H1 (cell line): ENCODE results near the gene ZNF202. TPM values are rescaled to one million over a fixed set of nuclear protein-coding genes. Genes with fewer than 3 reads are reported as not detected.

Source experiments
- CTCF ChIA-PET: fragments of 300-600 bp; sonication (Branson Sonifier 250); formaldehyde crosslinking; loops from one replicate; lab custom pipeline; 2021; ENCODE audit not compliant: partially characterized antibody; lab: Charles Lee
- POLR2A ChIA-PET: fragments of 300-600 bp; sonication (Branson Sonifier 250); formaldehyde crosslinking; loops from one replicate; lab custom pipeline; 2021; ENCODE audit warnings: inconsistent platforms; ENCODE audit not compliant: partially characterized antibody; lab: Charles Lee
- DNase-seq, 2 experiments: peaks; one replicate each; pipeline versions ENCODE4 v3.0.0 to v3.0.0-alpha.2; 2010 to 2022; ENCODE audit warnings: low spot score in 2 of 2, low read depth in 1 of 2, mixed read lengths in 1 of 2
- FAIRE-seq: peaks from 2 replicates; lab custom pipeline; 2011; peaks lifted over from hg19 to GRCh38; lab: Jason Lieb, UNC
- H2AFZ ChIP-seq: 2 replicates; pipeline ENCODE4 v1.8.1; 2012; ENCODE audit warnings: low read length, inconsistent platforms
- H2AK5ac ChIP-seq: 2 replicates; pipeline ENCODE4 v1.6.1; 2013; ENCODE audit warnings: low read depth, low read length
- H2BK120ac ChIP-seq: replicated peaks from 2 replicates; pipeline ENCODE3; 2013; ENCODE audit warnings: low read depth, low read length, inconsistent platforms
- H2BK12ac ChIP-seq: 2 replicates; pipeline ENCODE4 v1.6.1; 2013; ENCODE audit warnings: low read depth, low read length
- H2BK15ac ChIP-seq: 2 replicates; pipeline ENCODE4 v1.6.1; 2013; ENCODE audit warnings: low read length
- H2BK20ac ChIP-seq: 2 replicates; pipeline ENCODE4 v1.6.1; 2013; ENCODE audit warnings: low read length
- H2BK5ac ChIP-seq: 2 replicates; pipeline ENCODE4 v1.6.1; 2013; ENCODE audit warnings: low read depth, low read length
- H3K14ac ChIP-seq: 2 replicates; pipeline ENCODE4 v1.6.1; 2013; ENCODE audit warnings: inconsistent platforms; ENCODE audit not compliant: insufficient read length
- H3K18ac ChIP-seq: 2 replicates; pipeline ENCODE4 v1.6.1; 2013; ENCODE audit warnings: low read length; ENCODE audit errors: extremely low read depth
- H3K23ac ChIP-seq: 2 replicates; pipeline ENCODE4 v1.6.1; 2013; ENCODE audit warnings: inconsistent platforms; ENCODE audit not compliant: insufficient read length
- H3K23me2 ChIP-seq: 2 replicates; pipeline ENCODE4 v1.6.1; 2013; ENCODE audit warnings: low read depth, low read length
- H3K27ac ChIP-seq: 2 replicates; pipeline ENCODE4 v1.6.1; 2011; ENCODE audit warnings: low read depth, low read length, inconsistent platforms
- H3K27me3 ChIP-seq, 4 experiments: replicated peaks in 1 of 4; 1 replicate in 1 of 4; 2 replicates in 3 of 4; pipeline versions ENCODE4 v1.6.1 to v1.8.1; 2011 to 2013; ENCODE audit warnings: low read length in 3 of 4, mild to moderate bottlenecking in 3 of 4, inconsistent platforms in 2 of 4, mixed read lengths in 2 of 4, moderate library complexity in 1 of 4; ENCODE audit not compliant: control insufficient read depth in 3 of 4, insufficient read depth in 3 of 4; ENCODE audit errors: extremely low read depth in 1 of 4
- H3K36me3 ChIP-seq, 4 experiments: 2 replicates each; pipeline versions ENCODE4 v1.6.1 to v1.8.1; 2011 to 2013; ENCODE audit warnings: mild to moderate bottlenecking in 4 of 4, low read length in 3 of 4, moderate library complexity in 2 of 4, control low read depth in 1 of 4, inconsistent platforms in 1 of 4; ENCODE audit not compliant: insufficient read depth in 4 of 4, control insufficient read depth in 2 of 4
- H3K4ac ChIP-seq: replicated peaks from 2 replicates; pipeline ENCODE3; 2013; ENCODE audit warnings: low read length, low read depth, mixed read lengths, inconsistent platforms; ENCODE audit not compliant: insufficient read length
- H3K4me1 ChIP-seq, 4 experiments: replicated peaks in 1 of 4; 1 replicate in 1 of 4; 2 replicates in 3 of 4; pipeline versions ENCODE4 v1.6.1 to v1.8.1; 2011 to 2013; ENCODE audit warnings: low read length in 3 of 4, inconsistent platforms in 2 of 4, mixed read lengths in 1 of 4; ENCODE audit not compliant: insufficient read depth in 4 of 4, control insufficient read depth in 3 of 4
- H3K4me2 ChIP-seq, 2 experiments: 2 replicates each; pipeline versions ENCODE4 v1.6.1 to v1.8.1; 2011 to 2013; ENCODE audit warnings: low read depth in 2 of 2, low read length in 2 of 2, control low read depth in 1 of 2, inconsistent platforms in 1 of 2, mild to moderate bottlenecking in 1 of 2; ENCODE audit not compliant: insufficient read depth in 1 of 2
- H3K4me3 ChIP-seq, 4 experiments: fragments of 200-600, 300-600 bp in 1 of 4; sonication (generic), shearing (Covaris generic), sonication (Bioruptor Twin) in 1 of 4; 2 replicates each; pipeline versions ENCODE4 v1.5.1 to v1.8.1; 2011 to 2016; ENCODE audit warnings: low read length in 4 of 4, low read depth in 3 of 4, control low read depth in 2 of 4, inconsistent platforms in 2 of 4, mild to moderate bottlenecking in 2 of 4, mixed read lengths in 1 of 4, moderate library complexity in 1 of 4; ENCODE audit not compliant: insufficient read depth in 2 of 4; ENCODE audit errors: extremely low read depth in 1 of 4
- H3K56ac ChIP-seq: replicated peaks from 2 replicates; pipeline ENCODE3; 2013; ENCODE audit warnings: low read depth, mild to moderate bottlenecking, mixed read lengths, low read length, inconsistent platforms; ENCODE audit not compliant: insufficient read length
- H3K79me1 ChIP-seq: 2 replicates; pipeline ENCODE4 v1.6.1; 2013; ENCODE audit warnings: low read depth, low read length, control low read depth
- H3K79me2 ChIP-seq, 2 experiments: 2 replicates each; pipeline versions ENCODE4 v1.6.1 to v1.8.1; 2012 to 2013; ENCODE audit warnings: low read length in 2 of 2, mild to moderate bottlenecking in 2 of 2, inconsistent platforms in 1 of 2; ENCODE audit not compliant: insufficient read depth in 2 of 2, control insufficient read depth in 1 of 2
- H3K9ac ChIP-seq, 4 experiments: replicated peaks in 1 of 4; 1 replicate in 1 of 4; 2 replicates in 3 of 4; pipeline versions ENCODE4 v1.6.1 to v1.8.1; 2011 to 2013; ENCODE audit warnings: low read depth in 3 of 4, low read length in 3 of 4, control low read depth in 2 of 4, mild to moderate bottlenecking in 2 of 4, moderate library complexity in 2 of 4, inconsistent platforms in 1 of 4; ENCODE audit errors: extremely low read depth in 1 of 4
- H3K9me3 ChIP-seq, 2 experiments: 2 replicates each; pipeline versions ENCODE4 v1.6.1 to v1.8.1; 2012 to 2013; ENCODE audit warnings: mild to moderate bottlenecking in 2 of 2, moderate library complexity in 2 of 2, control low read depth in 1 of 2, inconsistent platforms in 1 of 2, low read depth in 1 of 2, low read length in 1 of 2, mixed read lengths in 1 of 2; ENCODE audit not compliant: insufficient read depth in 2 of 2
- H4K20me1 ChIP-seq, 2 experiments: replicated peaks in 1 of 2; 2 replicates each; pipeline versions ENCODE3 to v1.8.1; 2011 to 2013; ENCODE audit warnings: inconsistent platforms in 2 of 2, low read length in 2 of 2, mild to moderate bottlenecking in 1 of 2; ENCODE audit not compliant: insufficient read depth in 2 of 2, control insufficient read depth in 1 of 2
- H4K5ac ChIP-seq: 2 replicates; pipeline ENCODE4 v1.6.1; 2013; ENCODE audit warnings: low read length, low read depth, mixed read lengths, inconsistent platforms; ENCODE audit not compliant: insufficient read length
- H4K8ac ChIP-seq: 2 replicates; pipeline ENCODE4 v1.8.0; 2013; ENCODE audit warnings: mild to moderate bottlenecking, moderate library complexity, low read length, inconsistent platforms; ENCODE audit not compliant: insufficient read depth; ENCODE audit errors: extremely low read depth
- H4K91ac ChIP-seq: replicated peaks from 2 replicates; pipeline ENCODE3; 2013; ENCODE audit warnings: low read length, mixed read lengths, inconsistent platforms; ENCODE audit not compliant: insufficient read length
- ASH2L ChIP-seq: fragments of 200-600, 300-600 bp; sonication (generic); IDR thresholded peaks from one replicate; pipeline ENCODE4 v1.7.1; 2017; ENCODE audit warnings: low read length
- CBX5 ChIP-seq: fragments of 300-800, 300-1000 bp; sonication (generic); IDR thresholded peaks from 2 replicates; pipeline ENCODE4 v1.7.1; 2016; ENCODE audit warnings: antibody characterized with exemption, low read length, low read depth
- CTBP2 ChIP-seq: IDR thresholded peaks from 2 replicates; pipeline ENCODE4 v1.7.0; 2011; ENCODE audit warnings: borderline replicate concordance, mild to moderate bottlenecking, moderate library complexity, mixed read lengths, low read length; ENCODE audit not compliant: insufficient read depth, insufficient read length
- JUN ChIP-seq: IDR thresholded peaks from 2 replicates; pipeline ENCODE4 v1.6.1; 2011; ENCODE audit warnings: low read depth, mild to moderate bottlenecking, improper control_type of control experiment, low read length
- KDM5A ChIP-seq: fragments of 200-600 bp; IDR thresholded peaks from 2 replicates; pipeline ENCODE4 v1.7.1; 2012; ENCODE audit warnings: mild to moderate bottlenecking, low read length, inconsistent platforms, mixed read lengths
- NRF1 ChIP-seq: IDR thresholded peaks from 2 replicates; pipeline ENCODE4 v1.6.1; 2011; ENCODE audit warnings: mild to moderate bottlenecking, low read depth, low read length, improper control_type of control experiment
- RAD21 ChIP-seq, 2 experiments: IDR thresholded peaks in 1 of 2; conservative IDR thresholded peaks in 1 of 2; 2 replicates each; pipeline ENCODE4 v1.6.1; 2011; ENCODE audit warnings: low read depth in 2 of 2, low read length in 2 of 2, improper control_type of control experiment in 1 of 2, inconsistent platforms in 1 of 2, mild to moderate bottlenecking in 1 of 2, moderate library complexity in 1 of 2
- RXRA ChIP-seq: IDR thresholded peaks from 2 replicates; pipeline ENCODE4 v1.6.1; 2011; ENCODE audit warnings: low read depth, mild to moderate bottlenecking, low read length, moderate library complexity; ENCODE audit not compliant: insufficient read depth
- SAP30 ChIP-seq: fragments of 300-600 bp; sonication (generic); IDR thresholded peaks from 2 replicates; pipeline ENCODE4 v1.7.1; 2012; ENCODE audit warnings: low read length, moderate library complexity, mild to moderate bottlenecking, inconsistent platforms; ENCODE audit not compliant: insufficient read depth, insufficient replicate concordance
- SIN3A ChIP-seq, 2 experiments: IDR thresholded peaks in 1 of 2; conservative IDR thresholded peaks in 1 of 2; 2 replicates each; pipeline ENCODE4 v1.6.1; 2011 to 2012; ENCODE audit warnings: low read length in 2 of 2, improper control_type of control experiment in 1 of 2, low read depth in 1 of 2, mild to moderate bottlenecking in 1 of 2
- TAF1 ChIP-seq: IDR thresholded peaks from 2 replicates; pipeline ENCODE4 v1.6.1; 2011; ENCODE audit warnings: mild to moderate bottlenecking, low read depth, low read length
- WGBS, 2 experiments: shearing (Covaris generic) in 1 of 2; methylation state at CpG; one replicate each; pipeline versions ENCODE4 v1.1.6 to v1.1.7; 2013 to 2015; ENCODE audit warnings: low lambda C conversion rate in 2 of 2, mixed read lengths in 2 of 2, inconsistent platforms in 1 of 2, low coverage in 1 of 2, missing lambda C conversion rate in 1 of 2; ENCODE audit not compliant: insufficient replicate concordance in 2 of 2, insufficient coverage in 1 of 2, insufficient read length in 1 of 2; ENCODE audit errors: extremely low coverage in 1 of 2, missing lambda C conversion rate in 1 of 2; 5-methylcytosine and 5-hydroxymethylcytosine counted together
- polyA plus RNA-seq, 7 experiments: library from polyadenylated mRNA; depleted of rRNA in 3 of 7; stranded (reverse) in 5 of 7; unstranded in 2 of 7; fragments of >200 nt in 5 of 7; fragments of 200-250 nt in 2 of 7; gene quantifications; 1 replicate in 5 of 7; 2 replicates in 1 of 7; 4 replicates in 1 of 7; pipeline versions ENCODE4 v1.2.1 to v1.2.3, GENCODE V29; 2011 to 2013; ENCODE audit warnings: missing spikeins in 2 of 7, mixed read lengths in 2 of 7
- total RNA-seq: library from RNA; stranded (reverse); fragmentation: NEBNext Ultra II Directional; extraction: Animal tissue kit (Norgen Biotek cat#: 25700); gene quantifications from 2 replicates; pipeline ENCODE4 v1.2.1, GENCODE V29; 2021
- TF ChIP-seq, protein P1 (sequence below): IDR thresholded peaks from 2 replicates; pipeline ENCODE4 v1.6.1; 2011; ENCODE audit warnings: low read length, improper control_type of control experiment

ZNF202 gene
- total and polyA plus RNA-seq, 2 of the 8 experiments (the other 6 are each of a cell fraction or from before 2014, with no cell fraction given): 14.1 to 33.9 TPM

DNA sequence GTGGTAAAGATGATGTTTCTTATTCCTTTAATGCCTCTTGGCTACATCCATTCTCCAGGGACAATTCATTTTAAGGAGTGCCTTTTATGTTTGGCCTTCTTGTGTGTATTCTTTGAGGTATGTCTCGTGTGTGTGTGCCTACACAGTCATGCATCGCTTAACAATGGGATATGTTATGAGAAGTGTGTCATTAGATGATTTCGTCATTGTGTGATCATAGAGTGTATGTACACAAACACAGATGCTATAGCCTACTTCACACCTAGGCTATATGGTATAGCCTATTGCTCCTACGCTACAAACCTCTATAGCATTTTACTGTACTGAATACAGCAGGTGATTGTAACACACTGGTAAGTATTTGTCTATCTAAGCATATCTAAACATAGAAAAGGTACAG, 23.0 kb downstream of the ZNF202 start:
- Histone ChIP-seq H4K8ac (no peak overlapping the region), H3K4ac (no peak overlapping the region), H3K14ac (no peak overlapping the region), H2AK5ac (no peak overlapping the region), H3K4me1 (no peaks in the 10 kb centered on the region), H4K20me1 (no peaks in the 10 kb centered on the region), H4K5ac (no peak overlapping the region), H3K36me3 (peaks cover 0 to 1% (median under 1%) of the 10 kb centered on the region in 4 experiments; a peak in 2 of 8 replicates), H3K27me3 (no peaks in the 10 kb centered on the region), H3K9me3 (no peaks in the 10 kb centered on the region), H3K79me2 (no peaks in the 10 kb centered on the region), H2BK12ac (no peak overlapping the region), H3K23me2 (no peaks in the 10 kb centered on the region), H3K23ac (no peak overlapping the region), H2BK5ac (no peak overlapping the region), H4K91ac (no peak overlapping the region), H2AFZ (no peak overlapping the region), H3K4me2 (no peak overlapping the region), H3K18ac (no peak overlapping the region), H2BK20ac (no peak overlapping the region), H3K27ac (no peak overlapping the region), H3K56ac (no peak overlapping the region), H2BK15ac (no peak overlapping the region), H3K79me1 (no peaks in the 10 kb centered on the region), H2BK120ac (no peak overlapping the region), H3K4me3 (no peak overlapping the region), H3K9ac (no peak overlapping the region)
- CTCF ChIA-PET: interaction anchor here (0.6 to 2.8 kb wide), 4 partner anchors 8 to 313 kb away, joined by 3 to 13 read pairs (median 4); no protein-coding TSS in a partner anchor
- POLR2A ChIA-PET: interaction anchor here (0.6 to 0.9 kb wide), 2 partner anchors 17 to 18 kb away, joined by 3 to 5 read pairs; no protein-coding TSS in a partner anchor
- WGBS, 2 experiments: 94% methylated on average over 4 of the region's 4 CpGs; no CpG with 5 or more reads in 1 of the 2 experiments
- DNase-seq: no peak
- FAIRE-seq: no peak
- TF ChIP-seq JUN (no peak), RAD21 (IDR thresholded peaks at IDR 0.05 in 1 of 2, conservative IDR thresholded peaks at IDR 0.05 in 1 of 2; ENCODE audit: low read depth in 2 of 2, low read length in 2 of 2) (no peak), TAF1 (no peak), CTBP2 (no peak), NRF1 (no peak), SAP30 (no peak), SIN3A (conservative IDR thresholded peaks at IDR 0.05 in 1 of 2, IDR thresholded peaks at IDR 0.05 in 1 of 2; ENCODE audit: low read depth in 1 of 2, low read length in 2 of 2) (no peak), KDM5A (no peak), ASH2L (no peak), CBX5 (no peak), RXRA (no peak)
- TF ChIP-seq, protein P1, sequence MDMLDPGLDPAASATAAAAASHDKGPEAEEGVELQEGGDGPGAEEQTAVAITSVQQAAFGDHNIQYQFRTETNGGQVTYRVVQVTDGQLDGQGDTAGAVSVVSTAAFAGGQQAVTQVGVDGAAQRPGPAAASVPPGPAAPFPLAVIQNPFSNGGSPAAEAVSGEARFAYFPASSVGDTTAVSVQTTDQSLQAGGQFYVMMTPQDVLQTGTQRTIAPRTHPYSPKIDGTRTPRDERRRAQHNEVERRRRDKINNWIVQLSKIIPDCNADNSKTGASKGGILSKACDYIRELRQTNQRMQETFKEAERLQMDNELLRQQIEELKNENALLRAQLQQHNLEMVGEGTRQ: no peak
